Thyroid gland (tissue), 4 donors: ENCODE results near the gene CARF. TPM values are rescaled to one million over a fixed set of nuclear protein-coding genes. Genes with fewer than 3 reads are reported as not detected.
A peak's percentile ranks its signal among the peaks of the same experiment; 100 is the strongest.
"Not testable (repeated sequence)": the region's sequence is repeated elsewhere in the genome, so short reads cannot be mapped to it uniquely, and the experiment has no call there.

ENCODE experiments used
- DNase-seq, 2 donors: peaks; one replicate each; pipeline ENCODE4 v3.0.0-alpha.2; 2019
- H3K27ac ChIP-seq, 3 donors: fragments of 200-600 bp; sonication (generic); 1 replicate in 2 of 3; 2 replicates in 1 of 3; pipeline ENCODE4 v1.5.1; 2016 to 2019; ENCODE audit warnings: mild to moderate bottlenecking in 1 of 3, moderate library complexity in 1 of 3
- H3K27me3 ChIP-seq: fragments of 200-600 bp; sonication (generic); one replicate; pipeline ENCODE4 v1.5.1; 2019
- H3K36me3 ChIP-seq, 2 donors: fragments of 200-600 bp; sonication (generic); one replicate each; pipeline ENCODE4 v1.5.1; 2016 to 2019
- H3K4me1 ChIP-seq, 2 donors: fragments of 200-600 bp; sonication (generic); one replicate each; pipeline ENCODE4 v1.5.1; 2017 to 2019
- H3K4me3 ChIP-seq, 3 donors: fragments of 200-600 bp; sonication (generic); replicated peaks in 1 of 3; 1 replicate in 2 of 3; 2 replicates in 1 of 3; pipeline ENCODE4 v1.5.1; 2016; ENCODE audit warnings: mild to moderate bottlenecking in 1 of 3
- H3K9me3 ChIP-seq: fragments of 200-600 bp; sonication (generic); one replicate; pipeline ENCODE4 v1.5.1; 2017
- CTCF ChIP-seq, 6 experiments: fragments of 200-600 bp in 3 of 6; fragments of 450-650 bp in 3 of 6; sonication (generic) in 3 of 6; IDR thresholded peaks; one replicate each; pipeline ENCODE4 v1.5.1; 2016 to 2019; ENCODE audit warnings: antibody characterized with exemption in 6 of 6, mild to moderate bottlenecking in 2 of 6, inconsistent platforms in 1 of 6, moderate library complexity in 1 of 6
- POLR2A ChIP-seq, 2 donors: fragments of 450-650 bp; IDR thresholded peaks; one replicate each; pipeline ENCODE4 v1.6.1; 2017; ENCODE audit warnings: antibody characterized with exemption in 2 of 2, mild to moderate bottlenecking in 2 of 2, moderate library complexity in 1 of 2
- WGBS, 2 donors: methylation state at CpG; one replicate each; pipeline ENCODE4 v1.1.5; 2017; 5-methylcytosine and 5-hydroxymethylcytosine counted together
- intact Hi-C: fragments of 100-400 bp; cut with DNase I; formaldehyde crosslinking; loops from one replicate; pipeline ENCODE4 v1.15.1; 2023
- total RNA-seq, 4 donors: library from RNA; depleted of rRNA; stranded (reverse); fragments of >200 nt; gene quantifications; one replicate each; pipeline ENCODE4 v1.2.3, GENCODE V29; 2016

The CARF gene
- total RNA-seq, 4 donors from 2014 or later: 24.7 to 56.3 (median 36.4) TPM

DNA sequence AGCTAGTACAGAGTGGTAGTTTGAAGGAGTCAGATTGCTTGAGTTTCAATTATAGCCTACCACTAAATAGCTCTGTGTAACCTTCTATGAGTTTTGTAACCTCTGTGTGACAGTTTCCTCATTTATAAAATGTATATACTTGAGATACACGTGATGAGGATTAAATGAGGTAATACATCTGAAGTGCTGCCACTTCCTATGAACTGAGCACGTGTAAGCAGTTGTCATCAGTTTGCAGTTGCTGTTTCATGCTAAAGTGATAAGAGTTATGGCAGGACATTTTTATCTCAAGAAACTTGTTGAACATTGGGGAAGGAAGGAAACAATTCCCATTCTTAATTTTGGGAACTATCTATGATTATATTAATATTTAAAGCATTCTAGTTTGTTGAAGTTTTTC lies 38.5 kb downstream of the CARF start:
- 64 to 76% methylated on average over 2 of the region's 2 CpGs for WGBS, 2 donors
- intact Hi-C loops: no loop called here

GRCh38 chr2:202960524-202960923 lies 48.4 kb downstream of the CARF start:
- intact Hi-C loops: no loop called here
- TF ChIP-seq CTCF (IDR thresholded peaks at IDR 0.05) (no peak), POLR2A (IDR thresholded peaks at IDR 0.05) (no peak)
- Histone ChIP-seq H3K4me1 (no peaks in the 10 kb centered on the region), H3K36me3 (no peaks in the 10 kb centered on the region), H3K9me3 (no peaks in the 10 kb centered on the region), H3K27ac (no peak overlapping the region), H3K27me3 (no peaks in the 10 kb centered on the region), H3K4me3 (no peak overlapping the region)
- 97 to 98% methylated on average over 6 of the region's 6 CpGs for WGBS, 2 donors
- no peak for DNase-seq

More for the DNA sequence above, 38.5 kb downstream of the CARF start:
- H3K27me3 ChIP-seq: no peaks in the 10 kb centered on the region
- H3K9me3 ChIP-seq: no peaks in the 10 kb centered on the region
- no peak overlapping the region for H3K27ac ChIP-seq
- H3K4me1 ChIP-seq: no peaks in the 10 kb centered on the region
- peaks cover 6 to 9% of the 10 kb centered on the region in 2 donors for H3K36me3 ChIP-seq
- TF ChIP-seq POLR2A (IDR thresholded peaks at IDR 0.05) (no peak), CTCF (IDR thresholded peaks at IDR 0.05) (no peak)
- H3K4me3 ChIP-seq: no peak overlapping the region
- DNase-seq: no peak

- Histone ChIP-seq H3K4me1 (no peaks in the 10 kb centered on the region), H3K4me3 (no peak overlapping the region), H3K27me3 (no peaks in the 10 kb centered on the region), H3K9me3 (no peaks in the 10 kb centered on the region), H3K27ac (no peak overlapping the region), H3K36me3 (no peaks in the 10 kb centered on the region)
- TF ChIP-seq CTCF (IDR thresholded peaks at IDR 0.05): no peak
- TF ChIP-seq POLR2A (IDR thresholded peaks at IDR 0.05): no peak
- WGBS, 2 donors: 94 to 96% methylated on average over 4 of the region's 4 CpGs
- intact Hi-C loops: no loop called here
- no peak for DNase-seq
Observed at GRCh38 chr2:202963712-202964111, 51.6 kb downstream of the CARF start.

GRCh38 chr2:202965810-202966460 lies 53.9 kb downstream of the CARF start:
- no peaks in the 10 kb centered on the region for H3K4me1 ChIP-seq
- no peak overlapping the region for H3K4me3 ChIP-seq
- H3K36me3 ChIP-seq: no peaks in the 10 kb centered on the region
- H3K9me3 ChIP-seq: no peaks in the 10 kb centered on the region
- TF ChIP-seq POLR2A (IDR thresholded peaks at IDR 0.05) (no peak), CTCF (IDR thresholded peaks at IDR 0.05) (no peak)
- no peaks in the 10 kb centered on the region for H3K27me3 ChIP-seq
- WGBS, 2 donors: 74 to 76% methylated on average over 5 of the region's 5 CpGs
- intact Hi-C loops: no loop called here
- H3K27ac ChIP-seq: no peak overlapping the region
- DNase-seq: peak in 1 of 2 donors; percentile 8

DNA sequence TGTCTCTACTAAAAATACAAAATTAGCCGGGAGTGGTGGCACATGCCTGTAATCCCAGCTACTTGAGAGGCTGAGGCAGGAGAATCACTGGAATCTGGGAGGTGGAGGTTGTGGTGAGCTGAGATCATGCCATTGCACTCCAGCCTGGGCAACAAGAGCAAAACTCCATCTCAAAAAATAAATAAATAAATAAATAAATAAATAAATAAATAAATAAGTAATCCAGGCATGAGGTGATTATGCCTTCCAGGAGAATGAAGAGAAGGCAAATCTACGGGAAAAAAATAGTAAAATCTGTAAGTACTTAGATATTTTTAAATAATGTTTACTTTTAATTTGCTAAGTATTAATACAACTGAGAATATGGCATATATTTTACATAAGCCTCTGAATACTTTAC lies 57.3 kb downstream of the CARF start:
- intact Hi-C loops, DNase-seq, H3K9me3 ChIP-seq, H3K27me3 ChIP-seq, H3K4me3 ChIP-seq, H3K27ac ChIP-seq, H3K36me3 ChIP-seq, H3K4me1 ChIP-seq: not testable (repeated sequence)
- WGBS, 2 donors: 46 to 48% methylated on average over 2 of the region's 2 CpGs
